Glutamatergic neuron (in vitro differentiated cells): ENCODE data around the gene MAGI3. TPM values are rescaled to one million over a fixed set of nuclear protein-coding genes. Genes with fewer than 3 reads are reported as not detected.

Experiments
- DNase-seq: peaks from one replicate; pipeline ENCODE4 v3.0.0; 2022
- H3K27ac Mint-ChIP-seq: one replicate; pipeline ENCODE4 v1.8.0; 2020; ENCODE audit warnings: mild to moderate bottlenecking, mixed read lengths, inconsistent platforms; ENCODE audit not compliant: unreplicated experiment
- H3K27me3 Mint-ChIP-seq: one replicate; pipeline ENCODE4 v1.8.0; 2020; ENCODE audit warnings: mild to moderate bottlenecking, moderate library complexity, mixed read lengths, inconsistent platforms; ENCODE audit not compliant: unreplicated experiment
- H3K36me3 Mint-ChIP-seq: one replicate; pipeline ENCODE4 v1.8.0; 2020; ENCODE audit warnings: mild to moderate bottlenecking, mixed read lengths, inconsistent platforms; ENCODE audit not compliant: unreplicated experiment
- H3K4me1 Mint-ChIP-seq: one replicate; pipeline ENCODE4 v1.8.0; 2020; ENCODE audit warnings: mild to moderate bottlenecking, low read depth, mixed read lengths, inconsistent platforms; ENCODE audit not compliant: unreplicated experiment
- H3K4me3 Mint-ChIP-seq: one replicate; pipeline ENCODE4 v1.8.0; 2020; ENCODE audit warnings: mild to moderate bottlenecking, mixed read lengths, inconsistent platforms; ENCODE audit not compliant: unreplicated experiment
- H3K9me3 Mint-ChIP-seq: one replicate; pipeline ENCODE4 v1.8.0; 2020; ENCODE audit warnings: mild to moderate bottlenecking, moderate library complexity, mixed read lengths, inconsistent platforms; ENCODE audit not compliant: unreplicated experiment
- CTCF ChIP-seq: fragments of 200-600 bp; sonication (generic); IDR thresholded peaks from one replicate; pipeline ENCODE4 v1.5.0; 2021; ENCODE audit not compliant: partially characterized antibody, unreplicated experiment
- total RNA-seq: library from RNA; stranded (reverse); fragmentation: NEBNext Ultra II Directional; extraction: Animal tissue kit (Norgen Biotek cat#: 25700); gene quantifications from one replicate; pipeline ENCODE4 v1.2.1, GENCODE V29; 2021; ENCODE audit not compliant: unreplicated experiment

MAGI3 gene
- total RNA-seq, 1 donor from 2014 or later: 26.3 TPM

DNA sequence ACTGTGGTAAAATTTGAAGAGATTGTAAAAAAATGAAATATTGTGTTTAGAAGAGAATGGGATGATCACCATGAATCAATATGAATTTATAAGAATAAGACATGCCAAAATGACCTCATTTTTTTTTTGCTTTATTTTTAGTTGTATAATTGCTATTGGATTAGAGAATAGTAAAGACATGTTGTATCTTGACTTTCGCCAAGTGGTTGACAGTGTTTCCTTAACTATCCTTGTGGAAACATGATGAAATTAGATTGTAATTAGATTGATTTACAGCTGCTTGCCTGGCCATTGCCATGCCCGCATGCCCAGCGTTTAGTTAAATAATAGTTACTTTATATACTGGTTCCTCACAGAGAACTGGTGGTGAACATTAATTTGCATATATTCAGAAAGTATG is 154.9 kb downstream of the MAGI3 start:
- no peak for TF ChIP-seq CTCF
- peaks cover 4% of the 10 kb centered on the region for H3K9me3 Mint-ChIP-seq
- no peaks in the 10 kb centered on the region for H3K27me3 Mint-ChIP-seq
- no peak overlapping the region for H3K27ac Mint-ChIP-seq
- H3K4me3 Mint-ChIP-seq: no peak overlapping the region
- no peak for DNase-seq
- H3K36me3 Mint-ChIP-seq: no peaks in the 10 kb centered on the region
- no peaks in the 10 kb centered on the region for H3K4me1 Mint-ChIP-seq

DNA sequence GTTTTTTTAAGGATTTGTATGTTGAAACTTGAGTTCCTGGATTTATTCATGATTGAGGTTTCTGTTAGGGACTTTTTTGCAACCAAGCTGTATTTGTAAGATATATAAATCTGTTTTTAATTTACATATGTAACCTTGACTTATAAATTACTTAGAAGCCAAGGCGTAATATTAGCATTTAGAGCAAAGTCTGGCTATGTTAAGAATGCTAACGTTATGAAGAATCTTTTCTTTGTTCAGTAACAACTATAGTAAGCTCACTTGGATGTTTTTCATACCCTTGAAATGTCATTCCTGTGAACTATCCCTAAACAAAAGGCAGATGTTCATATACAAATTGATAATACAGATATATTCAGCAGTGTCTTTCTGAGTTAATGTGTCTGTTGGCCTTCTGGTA is 155.3 kb downstream of the MAGI3 start:
- no peak for DNase-seq
- Mint-ChIP-seq H3K27me3 (no peaks in the 10 kb centered on the region), H3K4me3 (no peak overlapping the region), H3K36me3 (no peaks in the 10 kb centered on the region), H3K4me1 (no peaks in the 10 kb centered on the region), H3K27ac (no peak overlapping the region), H3K9me3 (peaks cover 4% of the 10 kb centered on the region)
- TF ChIP-seq CTCF: no peak

DNA sequence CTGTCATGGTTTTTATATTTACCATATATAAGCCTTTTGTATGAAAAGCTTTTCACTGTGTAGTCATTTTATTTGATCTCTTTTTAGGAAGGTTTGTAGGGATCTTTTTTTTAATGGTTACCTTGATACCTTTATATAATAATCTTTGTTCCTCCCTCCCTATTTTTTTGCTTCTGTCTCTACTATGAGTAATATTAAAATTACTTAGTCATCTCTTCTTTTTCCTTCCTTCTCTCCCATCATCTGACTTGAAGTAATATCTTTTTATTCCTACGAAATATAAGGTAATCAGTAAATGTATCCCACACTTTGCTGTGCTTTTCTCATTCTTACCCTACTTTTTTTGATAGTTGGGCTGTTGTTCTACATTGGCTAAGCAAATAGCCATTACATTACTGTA is 161.4 kb downstream of the MAGI3 start:
- no peak for TF ChIP-seq CTCF
- H3K4me1 Mint-ChIP-seq: no peaks in the 10 kb centered on the region
- H3K27me3 Mint-ChIP-seq: no peaks in the 10 kb centered on the region
- H3K4me3 Mint-ChIP-seq: no peak overlapping the region
- no peak for DNase-seq
- no peak overlapping the region for H3K27ac Mint-ChIP-seq
- peaks cover 4% of the 10 kb centered on the region for H3K9me3 Mint-ChIP-seq
- no peaks in the 10 kb centered on the region for H3K36me3 Mint-ChIP-seq

DNA sequence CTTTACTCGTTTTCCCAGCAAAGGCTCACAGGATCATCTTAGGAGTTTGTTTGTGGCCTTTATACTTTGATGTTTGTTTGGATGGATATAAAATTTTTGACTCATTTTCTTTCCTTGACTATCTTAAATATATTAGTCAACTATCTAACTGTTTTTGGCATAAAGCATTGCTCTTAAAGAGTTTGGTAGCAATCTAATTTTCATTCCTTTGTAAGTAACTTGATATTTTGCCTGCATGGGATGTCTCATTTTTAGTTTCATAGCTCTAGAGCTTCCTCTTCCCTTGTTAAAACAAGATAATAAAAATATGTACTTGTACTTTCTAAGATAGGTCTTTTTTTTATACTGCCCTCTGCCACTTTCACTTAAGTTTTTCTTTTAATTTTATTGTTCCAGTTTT is 161.9 kb downstream of the MAGI3 start:
- H3K9me3 Mint-ChIP-seq: peaks cover 4% of the 10 kb centered on the region
- DNase-seq: no peak
- H3K36me3 Mint-ChIP-seq: no peaks in the 10 kb centered on the region
- H3K27ac Mint-ChIP-seq: no peak overlapping the region
- TF ChIP-seq CTCF: no peak
- H3K4me3 Mint-ChIP-seq: no peak overlapping the region
- no peaks in the 10 kb centered on the region for H3K27me3 Mint-ChIP-seq
- no peaks in the 10 kb centered on the region for H3K4me1 Mint-ChIP-seq

DNA sequence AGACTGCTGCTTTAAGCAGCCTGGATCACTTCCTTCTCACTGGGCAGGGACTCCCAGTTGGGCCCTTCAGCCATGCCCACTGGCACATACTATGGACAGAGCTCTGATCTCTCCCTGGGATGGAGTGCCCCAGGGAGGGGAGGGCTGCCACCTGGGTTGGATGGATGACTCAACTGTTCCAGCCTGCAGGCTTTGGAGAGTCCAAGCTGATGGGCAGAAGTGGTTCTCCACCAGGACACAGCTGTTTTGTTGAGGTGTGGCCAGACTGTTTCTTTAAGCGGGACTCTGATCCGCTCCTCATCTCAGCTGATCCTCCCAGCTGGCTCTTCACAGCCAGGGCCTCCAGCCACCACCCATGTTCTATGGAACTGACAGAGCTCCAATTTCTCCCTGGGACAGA is 166.9 kb downstream of the MAGI3 start:
- H3K4me1 Mint-ChIP-seq: no peaks in the 10 kb centered on the region
- no peak overlapping the region for H3K27ac Mint-ChIP-seq
- TF ChIP-seq CTCF: no peak
- peaks cover 17% of the 10 kb centered on the region for H3K36me3 Mint-ChIP-seq
- no peak overlapping the region for H3K4me3 Mint-ChIP-seq
- no peak for DNase-seq
- H3K9me3 Mint-ChIP-seq: no peaks in the 10 kb centered on the region
- no peaks in the 10 kb centered on the region for H3K27me3 Mint-ChIP-seq
